Thyroid gland (tissue), 4 donors: Measurements from ENCODE around the gene HDAC7. TPM values are rescaled to one million over a fixed set of nuclear protein-coding genes. Genes with fewer than 3 reads are reported as not detected.
A peak's percentile ranks its signal among the peaks of the same experiment; 100 is the strongest.

Experiments used
- DNase-seq, 2 donors: peaks; one replicate each; pipeline ENCODE4 v3.0.0-alpha.2; 2019
- H3K27ac ChIP-seq, 3 donors: fragments of 200-600 bp; sonication (generic); 1 replicate in 2 of 3; 2 replicates in 1 of 3; pipeline ENCODE4 v1.5.1; 2016 to 2019; ENCODE audit warnings: mild to moderate bottlenecking in 1 of 3, moderate library complexity in 1 of 3
- H3K27me3 ChIP-seq: fragments of 200-600 bp; sonication (generic); one replicate; pipeline ENCODE4 v1.5.1; 2019
- H3K36me3 ChIP-seq, 2 donors: fragments of 200-600 bp; sonication (generic); one replicate each; pipeline ENCODE4 v1.5.1; 2016 to 2019
- H3K4me1 ChIP-seq, 2 donors: fragments of 200-600 bp; sonication (generic); one replicate each; pipeline ENCODE4 v1.5.1; 2017 to 2019
- H3K4me3 ChIP-seq, 3 donors: fragments of 200-600 bp; sonication (generic); replicated peaks in 1 of 3; 1 replicate in 2 of 3; 2 replicates in 1 of 3; pipeline ENCODE4 v1.5.1; 2016; ENCODE audit warnings: mild to moderate bottlenecking in 1 of 3
- H3K9me3 ChIP-seq: fragments of 200-600 bp; sonication (generic); one replicate; pipeline ENCODE4 v1.5.1; 2017
- POLR2A ChIP-seq, 2 donors: fragments of 450-650 bp; IDR thresholded peaks; one replicate each; pipeline ENCODE4 v1.6.1; 2017; ENCODE audit warnings: antibody characterized with exemption in 2 of 2, mild to moderate bottlenecking in 2 of 2, moderate library complexity in 1 of 2
- WGBS, 2 donors: methylation state at CpG; one replicate each; pipeline ENCODE4 v1.1.5; 2017; 5-methylcytosine and 5-hydroxymethylcytosine counted together
- intact Hi-C: fragments of 100-400 bp; cut with DNase I; formaldehyde crosslinking; loops from one replicate; pipeline ENCODE4 v1.15.1; 2023
- total RNA-seq, 4 donors: library from RNA; depleted of rRNA; stranded (reverse); fragments of >200 nt; gene quantifications; one replicate each; pipeline ENCODE4 v1.2.3, GENCODE V29; 2016
- TF ChIP-seq, protein P1 (sequence below), 6 experiments: fragments of 200-600 bp in 3 of 6; fragments of 450-650 bp in 3 of 6; sonication (generic) in 3 of 6; IDR thresholded peaks; one replicate each; pipeline ENCODE4 v1.5.1; 2016 to 2019; ENCODE audit warnings: antibody characterized with exemption in 6 of 6, mild to moderate bottlenecking in 2 of 6, inconsistent platforms in 1 of 6, moderate library complexity in 1 of 6

HDAC7 gene
- total RNA-seq, 4 donors from 2014 or later, result 44.5 to 61.9 (median 52.6) TPM

DNA sequence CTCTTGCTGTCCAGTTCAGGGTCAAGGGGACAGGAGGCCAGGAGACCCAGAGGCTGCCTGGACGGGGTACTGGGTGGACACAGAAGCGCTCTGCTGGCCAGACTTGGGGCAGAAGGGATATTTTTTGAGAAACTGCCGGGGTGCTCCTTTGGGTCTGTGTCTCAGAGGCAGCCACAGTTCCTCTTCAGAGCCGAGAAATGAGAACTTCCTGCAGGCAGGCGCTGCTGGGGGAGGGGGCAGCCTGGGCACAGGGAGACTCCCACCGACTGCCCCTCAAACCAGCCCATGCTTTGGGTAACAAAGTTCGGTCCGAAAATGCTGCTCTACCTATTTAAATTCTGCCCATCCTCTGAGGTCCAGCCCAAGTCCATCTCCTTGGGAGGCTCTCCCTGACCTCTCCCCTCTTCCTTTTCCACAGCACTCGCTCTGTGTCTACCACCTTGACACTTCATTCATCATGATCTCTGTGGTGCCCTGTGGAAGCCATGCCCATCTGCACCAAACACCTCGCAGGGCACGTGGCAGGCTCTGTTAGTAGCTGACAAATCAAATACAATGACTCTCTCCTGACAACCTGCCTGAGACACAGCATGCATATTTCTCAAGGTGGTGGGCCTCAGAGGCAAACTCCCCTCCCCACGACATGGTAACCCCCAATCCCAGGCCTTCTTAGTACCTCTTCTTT is 16.4 kb downstream of the HDAC7 start:
- no peak for TF ChIP-seq POLR2A (IDR thresholded peaks at IDR 0.05)
- TF ChIP-seq, protein P1, sequence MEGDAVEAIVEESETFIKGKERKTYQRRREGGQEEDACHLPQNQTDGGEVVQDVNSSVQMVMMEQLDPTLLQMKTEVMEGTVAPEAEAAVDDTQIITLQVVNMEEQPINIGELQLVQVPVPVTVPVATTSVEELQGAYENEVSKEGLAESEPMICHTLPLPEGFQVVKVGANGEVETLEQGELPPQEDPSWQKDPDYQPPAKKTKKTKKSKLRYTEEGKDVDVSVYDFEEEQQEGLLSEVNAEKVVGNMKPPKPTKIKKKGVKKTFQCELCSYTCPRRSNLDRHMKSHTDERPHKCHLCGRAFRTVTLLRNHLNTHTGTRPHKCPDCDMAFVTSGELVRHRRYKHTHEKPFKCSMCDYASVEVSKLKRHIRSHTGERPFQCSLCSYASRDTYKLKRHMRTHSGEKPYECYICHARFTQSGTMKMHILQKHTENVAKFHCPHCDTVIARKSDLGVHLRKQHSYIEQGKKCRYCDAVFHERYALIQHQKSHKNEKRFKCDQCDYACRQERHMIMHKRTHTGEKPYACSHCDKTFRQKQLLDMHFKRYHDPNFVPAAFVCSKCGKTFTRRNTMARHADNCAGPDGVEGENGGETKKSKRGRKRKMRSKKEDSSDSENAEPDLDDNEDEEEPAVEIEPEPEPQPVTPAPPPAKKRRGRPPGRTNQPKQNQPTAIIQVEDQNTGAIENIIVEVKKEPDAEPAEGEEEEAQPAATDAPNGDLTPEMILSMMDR (IDR thresholded peaks at IDR 0.05), result no peak
- WGBS, 2 donors, result 79 to 85% methylated on average over 12 of the region's 12 CpGs
- Histone ChIP-seq H3K4me1 (peaks cover 63 to 96% of the 10 kb centered on the region in 2 donors), H3K27me3 (no peaks in the 10 kb centered on the region), H3K36me3 (peaks cover 2 to 4% of the 10 kb centered on the region in 2 donors), H3K4me3 (no peak overlapping the region), H3K9me3 (no peaks in the 10 kb centered on the region), H3K27ac (peak overlapping the region in 2 of 3 donors; percentile 62 to 71)
- intact Hi-C loops, result no loop called here
- DNase-seq, result no peak

DNA sequence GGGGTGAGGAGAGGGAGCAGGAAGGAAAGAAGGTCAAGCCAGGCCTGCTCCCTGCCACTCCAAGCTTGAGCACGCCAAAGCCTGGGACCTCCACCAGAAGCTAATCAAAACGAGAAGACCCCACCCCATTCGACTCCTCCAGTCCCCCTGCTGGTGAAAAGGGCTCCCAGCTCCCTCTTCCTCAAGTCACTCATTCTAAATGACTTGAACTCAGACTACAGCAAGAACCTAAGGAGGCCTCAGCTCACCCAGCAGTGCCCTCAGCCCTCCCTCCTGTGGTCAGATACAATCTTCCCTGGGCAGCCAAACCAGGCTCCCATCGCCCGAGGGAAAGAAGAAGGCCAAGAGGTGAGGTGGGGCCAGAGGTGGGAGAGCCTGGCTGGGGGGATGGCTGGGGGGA is 17.4 kb downstream of the HDAC7 start:
- Histone ChIP-seq H3K9me3 (no peaks in the 10 kb centered on the region), H3K36me3 (peaks cover 12 to 13% of the 10 kb centered on the region in 2 donors), H3K4me1 (peaks cover 54 to 86% of the 10 kb centered on the region in 2 donors), H3K27me3 (no peaks in the 10 kb centered on the region), H3K4me3 (no peak overlapping the region), H3K27ac (peak overlapping the region in 2 of 3 donors; percentile 62 to 71)
- TF ChIP-seq POLR2A (IDR thresholded peaks at IDR 0.05), result no peak
- TF ChIP-seq, protein P1 (IDR thresholded peaks at IDR 0.05), result peak in 2 of 6 experiments; percentile 12 to 14
- intact Hi-C loops, result no loop called here
- 32 to 48% methylated on average over 5 of the region's 5 CpGs for WGBS, 2 donors
- DNase-seq, result no peak

DNA sequence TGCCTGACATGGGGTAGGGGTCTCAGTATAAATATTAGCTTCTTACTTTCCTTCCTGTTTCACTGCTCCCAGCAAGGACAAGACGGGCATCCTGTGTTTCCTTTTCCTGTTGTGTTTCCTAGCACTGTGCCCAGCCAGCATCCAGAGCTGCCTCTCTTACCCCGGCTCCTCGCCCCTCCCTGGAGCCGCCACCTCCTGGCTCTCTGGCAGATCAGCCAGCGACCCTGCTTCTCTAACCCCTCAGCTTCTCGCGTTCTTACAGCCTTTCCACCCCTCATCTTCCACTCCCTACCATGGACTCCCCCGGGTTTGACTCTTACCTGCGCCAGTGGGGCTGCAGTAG is 17.8 kb downstream of the HDAC7 start:
- no peaks in the 10 kb centered on the region for H3K9me3 ChIP-seq
- TF ChIP-seq, protein P1 (IDR thresholded peaks at IDR 0.05), result no peak
- TF ChIP-seq POLR2A (IDR thresholded peaks at IDR 0.05), result no peak
- peaks cover 50 to 81% of the 10 kb centered on the region in 2 donors for H3K4me1 ChIP-seq
- peaks cover 16 to 18% of the 10 kb centered on the region in 2 donors for H3K36me3 ChIP-seq
- H3K4me3 ChIP-seq, result no peak overlapping the region
- intact Hi-C loops, result no loop called here
- 56 to 61% methylated on average over 9 of the region's 9 CpGs for WGBS, 2 donors
- H3K27ac ChIP-seq, result peak overlapping the region; percentile 16 to 71 (median 62)
- H3K27me3 ChIP-seq, result no peaks in the 10 kb centered on the region
- DNase-seq, result no peak

DNA sequence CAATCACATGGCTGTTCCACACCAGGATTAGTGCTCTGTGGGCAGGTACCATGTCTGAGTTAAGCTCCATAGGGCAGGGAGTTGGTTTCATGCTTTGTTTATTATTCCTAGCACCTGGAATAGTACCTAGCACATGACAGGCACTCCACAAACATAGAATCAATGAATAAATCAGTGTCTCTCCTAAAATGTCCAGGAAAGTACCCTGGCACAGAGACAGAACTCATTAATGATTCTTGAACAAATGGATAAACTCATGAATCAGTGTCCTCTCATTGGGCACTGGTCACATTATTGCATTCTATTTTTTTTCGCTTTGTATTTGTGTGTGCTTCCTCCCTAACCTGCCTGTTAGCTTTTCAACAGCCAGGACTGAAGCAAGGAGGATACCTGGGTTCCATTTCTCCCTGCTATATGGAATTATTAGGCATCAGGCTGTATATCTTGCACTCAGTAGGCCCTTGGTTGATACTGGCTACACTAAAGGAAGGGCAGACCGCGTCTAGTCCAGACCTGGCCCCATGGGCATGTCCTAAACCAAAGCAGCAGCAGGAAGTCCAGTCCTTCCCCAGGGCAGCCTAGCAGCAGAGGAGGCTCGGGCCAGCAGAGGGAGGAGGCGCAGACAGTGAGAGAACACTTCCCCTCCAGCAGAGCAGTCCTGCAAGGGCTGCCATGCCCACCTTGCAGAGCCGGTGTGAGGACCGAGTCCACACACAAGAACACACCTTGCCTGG is 18.4 kb downstream of the HDAC7 start:
- H3K36me3 ChIP-seq, result peaks cover 21 to 22% of the 10 kb centered on the region in 2 donors
- no peak for DNase-seq
- no peaks in the 10 kb centered on the region for H3K27me3 ChIP-seq
- no peaks in the 10 kb centered on the region for H3K9me3 ChIP-seq
- no peak for TF ChIP-seq POLR2A (IDR thresholded peaks at IDR 0.05)
- TF ChIP-seq, protein P1 (IDR thresholded peaks at IDR 0.05), result no peak
- 48 to 73% methylated on average over 7 of the region's 7 CpGs for WGBS, 2 donors
- intact Hi-C loops, result no loop called here
- H3K4me3 ChIP-seq, result no peak overlapping the region
- H3K4me1 ChIP-seq, result peaks cover 46 to 76% of the 10 kb centered on the region in 2 donors
- H3K27ac ChIP-seq, result peak overlapping the region in 2 of 3 donors; percentile 62 to 71

DNA sequence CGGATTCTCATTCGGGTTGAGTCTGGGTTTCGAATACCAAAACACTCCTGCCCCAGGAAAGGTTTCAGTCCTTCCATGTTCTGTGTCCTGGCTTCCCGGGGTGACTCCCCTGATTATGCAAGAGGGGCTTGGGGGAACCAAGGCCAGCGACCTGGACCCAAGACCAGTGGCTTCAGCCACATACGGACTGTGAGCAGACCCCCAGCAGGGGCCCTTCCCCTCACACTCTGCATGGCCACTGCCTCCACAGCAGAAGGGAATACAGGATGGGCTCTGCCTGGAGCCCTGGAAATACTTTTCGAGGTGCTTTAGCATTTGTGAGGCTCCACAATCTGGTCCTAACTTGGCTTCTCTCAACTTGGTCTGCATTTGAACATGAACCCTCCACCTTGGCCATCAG is 19.1 kb downstream of the HDAC7 start:
- Histone ChIP-seq H3K9me3 (no peaks in the 10 kb centered on the region), H3K4me1 (peaks cover 38 to 68% of the 10 kb centered on the region in 2 donors)
- 84 to 85% methylated on average over 7 of the region's 7 CpGs for WGBS, 2 donors

More for the DNA sequence above, 19.1 kb downstream of the HDAC7 start:
- Histone ChIP-seq H3K27ac (no peak overlapping the region), H3K36me3 (peaks cover 28% of the 10 kb centered on the region in 2 donors), H3K4me3 (no peak overlapping the region), H3K27me3 (no peaks in the 10 kb centered on the region)
- intact Hi-C loops, result no loop called here
- TF ChIP-seq, protein P1 (IDR thresholded peaks at IDR 0.05), result no peak
- no peak for TF ChIP-seq POLR2A (IDR thresholded peaks at IDR 0.05)
- DNase-seq, result no peak
